Measurements from ENCODE around the gene TSPEAR. TPM values are rescaled to one million over a fixed set of nuclear protein-coding genes. Genes with fewer than 3 reads are reported as not detected.

TSPEAR gene
- total RNA-seq, 4 donors from 2014 or later, result 0.21 to 1.3 (median 0.69) TPM

DNA sequence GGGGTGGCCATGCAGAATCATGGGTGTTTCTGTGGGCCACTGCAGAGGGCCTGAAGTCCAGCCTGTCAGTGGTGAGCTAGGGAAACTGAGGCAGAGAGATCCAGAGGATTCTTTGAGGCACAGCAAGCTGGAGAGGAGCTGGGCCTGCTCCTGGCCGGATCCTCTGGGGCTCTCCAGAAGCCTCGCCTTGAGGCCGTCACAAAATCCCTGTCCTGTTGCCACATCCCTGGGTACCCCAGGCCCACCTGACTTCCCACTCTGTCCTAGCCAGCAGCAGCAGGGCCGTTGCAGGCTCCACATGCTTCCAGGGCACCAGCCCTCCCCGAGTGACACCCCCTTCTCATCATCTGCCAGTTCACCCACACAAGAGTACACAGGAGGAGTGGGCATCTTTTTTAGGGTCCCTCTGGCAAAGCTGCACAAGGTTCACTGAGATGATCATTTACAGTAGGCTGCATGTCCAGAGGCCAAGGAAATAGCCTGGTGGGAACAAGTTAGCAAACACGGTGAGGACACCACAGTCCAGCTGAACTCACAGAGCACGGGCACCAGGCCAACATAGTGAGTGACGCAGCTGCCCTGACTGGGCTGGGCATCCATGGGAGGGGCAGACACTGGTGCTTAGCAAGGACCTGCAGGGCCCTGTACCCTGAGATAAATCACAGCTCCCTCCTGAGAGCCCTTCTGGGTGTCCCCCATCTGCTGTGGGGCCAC, 25.1 kb upstream of the TSPEAR start:
- intact Hi-C loops (cut with DNase I), result no loop called here
- no peak for DNase-seq
- no peaks in the 10 kb centered on the region for H3K4me1 ChIP-seq
- H3K27me3 ChIP-seq, result no peaks in the 10 kb centered on the region
- H3K4me3 ChIP-seq (replicated peaks in 1 of 3), result no peak overlapping the region
- 94% methylated on average over 8 of the region's 8 CpGs for WGBS, 2 donors
- TF ChIP-seq CTCF (IDR thresholded peaks at IDR 0.05), result no peak
- no peak for TF ChIP-seq POLR2A (IDR thresholded peaks at IDR 0.05)
- no peaks in the 10 kb centered on the region for H3K36me3 ChIP-seq
- H3K27ac ChIP-seq, result no peak overlapping the region
- H3K9me3 ChIP-seq, result no peaks in the 10 kb centered on the region

GRCh38 chr21:44735821-44736220, 24.4 kb upstream of the TSPEAR start:
- H3K27me3 ChIP-seq, result no peaks in the 10 kb centered on the region
- H3K36me3 ChIP-seq, result no peaks in the 10 kb centered on the region
- TF ChIP-seq POLR2A (IDR thresholded peaks at IDR 0.05) (no peak), CTCF (IDR thresholded peaks at IDR 0.05) (no peak)
- intact Hi-C loops (cut with DNase I), result no loop called here
- H3K4me1 ChIP-seq, result no peaks in the 10 kb centered on the region
- no peak overlapping the region for H3K4me3 ChIP-seq (replicated peaks in 1 of 3)
- 88 to 89% methylated on average over 4 to 5 of the region's 6 CpGs for WGBS, 2 donors
- no peak overlapping the region for H3K27ac ChIP-seq
- H3K9me3 ChIP-seq, result no peaks in the 10 kb centered on the region
- DNase-seq, result no peak

DNA sequence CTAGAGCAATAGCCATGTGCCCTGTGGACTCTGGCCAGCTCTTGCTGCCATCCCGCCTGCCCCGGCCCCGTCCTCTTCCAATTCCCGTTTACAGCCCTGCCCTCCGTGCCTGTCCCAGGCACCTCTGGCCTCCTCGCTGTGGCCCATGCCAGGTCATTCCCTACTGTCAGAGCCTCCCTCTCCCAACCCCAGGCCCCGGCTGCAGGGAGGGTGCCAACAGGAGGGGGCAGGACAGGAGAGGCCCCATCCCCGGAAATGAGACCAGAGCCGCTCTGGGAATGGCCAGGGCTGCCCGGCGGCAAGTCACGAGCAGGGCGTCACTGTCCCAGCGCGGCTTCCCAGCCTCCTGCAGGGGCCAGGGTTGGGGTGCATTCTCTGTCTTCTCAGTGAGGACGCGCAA, 23.5 kb upstream of the TSPEAR start:
- Histone ChIP-seq H3K4me1 (no peaks in the 10 kb centered on the region), H3K9me3 (no peaks in the 10 kb centered on the region), H3K27ac (no peak overlapping the region), H3K4me3 (replicated peaks in 1 of 3) (no peak overlapping the region), H3K27me3 (no peaks in the 10 kb centered on the region), H3K36me3 (no peaks in the 10 kb centered on the region)
- DNase-seq, result no peak
- 95 to 99% methylated on average over 12 to 17 of the region's 17 CpGs for WGBS, 2 donors
- intact Hi-C loops (cut with DNase I), result no loop called here
- TF ChIP-seq POLR2A (IDR thresholded peaks at IDR 0.05) (no peak), CTCF (IDR thresholded peaks at IDR 0.05) (no peak)

- Histone ChIP-seq H3K27ac (no peak overlapping the region), H3K36me3 (no peaks in the 10 kb centered on the region), H3K4me3 (replicated peaks in 1 of 3) (no peak overlapping the region), H3K4me1 (no peaks in the 10 kb centered on the region), H3K9me3 (no peaks in the 10 kb centered on the region), H3K27me3 (no peaks in the 10 kb centered on the region)
- intact Hi-C loops (cut with DNase I), result no loop called here
- WGBS, 2 donors, result 93 to 97% methylated on average over 15 of the region's 21 CpGs
- TF ChIP-seq CTCF (IDR thresholded peaks at IDR 0.05) (no peak), POLR2A (IDR thresholded peaks at IDR 0.05) (no peak)
- no peak for DNase-seq
These were observed 22.8 kb upstream of the TSPEAR start for GRCh38 chr21:44734026-44734745.

DNA sequence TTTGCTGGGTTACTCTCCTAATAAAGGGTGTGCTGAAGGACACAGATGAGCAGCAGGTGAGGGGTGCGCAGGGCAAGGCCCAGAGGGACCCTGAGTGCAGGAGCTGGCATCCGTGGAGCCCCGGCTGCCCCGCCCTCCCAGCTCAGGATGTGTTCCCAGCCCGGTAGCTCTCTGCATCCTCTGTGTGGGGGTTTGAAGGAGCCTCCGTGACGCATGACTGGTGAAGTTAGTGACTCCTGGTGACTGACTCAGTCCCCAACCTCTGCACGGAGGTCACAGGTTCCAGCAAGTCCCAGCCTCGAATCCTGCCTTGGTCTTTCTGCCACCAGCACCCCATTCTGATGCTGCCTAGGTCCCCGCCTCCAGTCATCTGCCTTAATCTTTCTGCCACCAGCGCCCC, 21.6 kb upstream of the TSPEAR start:
- no peaks in the 10 kb centered on the region for H3K4me1 ChIP-seq
- H3K27me3 ChIP-seq, result no peaks in the 10 kb centered on the region
- no peak for TF ChIP-seq POLR2A (IDR thresholded peaks at IDR 0.05)
- TF ChIP-seq CTCF (IDR thresholded peaks at IDR 0.05), result no peak
- WGBS, 2 donors, result 65 to 71% methylated on average over 6 to 10 of the region's 11 CpGs
- no peaks in the 10 kb centered on the region for H3K36me3 ChIP-seq
- no peaks in the 10 kb centered on the region for H3K9me3 ChIP-seq
- intact Hi-C loops (cut with DNase I), result no loop called here
- H3K4me3 ChIP-seq (replicated peaks in 1 of 3), result no peak overlapping the region
- no peak overlapping the region for H3K27ac ChIP-seq
- no peak for DNase-seq

All from thyroid gland (tissue), 4 donors.